ENCODE data around the gene OR13C8.
"Not testable (repeated sequence)": the region's sequence is repeated elsewhere in the genome, so short reads cannot be mapped to it uniquely, and the experiment has no call there.

OR13C8 gene, protein sequence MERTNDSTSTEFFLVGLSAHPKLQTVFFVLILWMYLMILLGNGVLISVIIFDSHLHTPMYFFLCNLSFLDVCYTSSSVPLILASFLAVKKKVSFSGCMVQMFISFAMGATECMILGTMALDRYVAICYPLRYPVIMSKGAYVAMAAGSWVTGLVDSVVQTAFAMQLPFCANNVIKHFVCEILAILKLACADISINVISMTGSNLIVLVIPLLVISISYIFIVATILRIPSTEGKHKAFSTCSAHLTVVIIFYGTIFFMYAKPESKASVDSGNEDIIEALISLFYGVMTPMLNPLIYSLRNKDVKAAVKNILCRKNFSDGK

DNA sequence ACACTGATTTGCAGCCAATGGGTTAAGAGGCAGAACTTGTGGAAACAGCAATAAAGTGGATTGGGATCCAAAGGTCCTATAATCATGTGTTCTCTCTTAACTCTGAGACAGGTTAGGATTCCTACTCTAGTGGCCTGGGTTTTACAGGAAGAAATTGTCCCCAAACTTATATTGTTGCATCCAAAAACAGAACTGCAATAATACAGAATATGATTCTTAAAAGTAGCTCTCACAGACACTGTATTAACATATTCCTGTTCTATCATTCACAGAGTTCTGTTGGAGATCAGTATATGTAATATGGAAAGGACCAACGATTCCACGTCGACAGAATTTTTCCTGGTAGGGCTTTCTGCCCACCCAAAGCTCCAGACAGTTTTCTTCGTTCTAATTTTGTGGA lies at the start of gene OR13C8:
TSS of gene OR13C8 (plus strand) at position 301 of the 400 bp plus-strand sequence. CDS start at position 301, 0 bp downstream.
- DNase-seq, result no peak

GRCh38 chr9:104520241-104520640 lies 48.7 kb upstream of the OR13C8 start:
- DNase-seq, result not testable (repeated sequence)

- no peak for DNase-seq
Observed at GRCh38 chr9:104527109-104527508, 41.9 kb upstream of the OR13C8 start, which contains the start of gene OR13C4. Gene OR13C4, minus strand, starts transcription at chr9:104527209. Its CDS starts 0 bp downstream, at chr9:104527209.

DNA sequence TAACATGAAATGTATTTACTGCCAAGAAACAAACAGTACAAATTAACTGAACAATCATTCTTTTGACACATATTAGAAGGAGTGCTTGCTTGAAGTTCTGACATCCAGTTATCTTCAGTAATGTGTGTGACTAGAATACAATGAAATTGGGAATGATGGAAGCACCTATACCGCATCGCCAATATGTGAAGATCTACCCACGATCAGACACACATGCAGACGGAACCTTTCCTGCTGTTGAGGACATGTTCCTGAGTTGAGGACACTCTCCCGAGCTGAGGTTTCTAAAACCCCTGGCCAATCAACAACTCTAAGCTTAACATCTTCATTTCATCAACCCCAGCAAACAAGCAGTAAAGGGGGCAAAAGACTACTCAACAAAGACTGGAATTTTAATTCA lies 32.2 kb upstream of the OR13C8 start, which contains the start of gene OR13C3:
TSS of gene OR13C3 (minus strand) at position 101 of the 400 bp plus-strand sequence. CDS start 133 bp downstream, outside the sequence.
- no peak for DNase-seq

DNA sequence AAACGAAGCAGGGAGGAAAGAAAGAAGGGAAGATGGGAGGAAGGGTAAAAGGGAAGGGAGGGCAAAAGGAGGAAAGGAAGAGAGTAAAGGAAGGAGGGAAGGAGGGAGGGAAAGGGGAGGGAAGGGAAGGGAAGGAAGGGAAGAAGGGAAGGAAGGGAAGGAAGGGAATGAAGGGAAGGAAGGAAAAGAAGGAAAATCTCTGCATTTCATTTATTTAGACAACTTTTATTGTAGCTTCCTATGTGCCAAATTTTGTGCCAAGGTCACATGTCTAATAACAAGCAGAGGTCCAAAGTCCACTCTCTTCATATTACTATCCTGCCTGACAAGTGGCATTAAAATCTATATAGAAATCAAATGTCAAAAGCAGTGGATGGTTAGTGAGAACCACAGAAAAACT lies 29.7 kb upstream of the OR13C8 start:
- DNase-seq, result no peak

- DNase-seq, result no peak
Observed at GRCh38 chr9:104544644-104545043, 24.3 kb upstream of the OR13C8 start.

DNA sequence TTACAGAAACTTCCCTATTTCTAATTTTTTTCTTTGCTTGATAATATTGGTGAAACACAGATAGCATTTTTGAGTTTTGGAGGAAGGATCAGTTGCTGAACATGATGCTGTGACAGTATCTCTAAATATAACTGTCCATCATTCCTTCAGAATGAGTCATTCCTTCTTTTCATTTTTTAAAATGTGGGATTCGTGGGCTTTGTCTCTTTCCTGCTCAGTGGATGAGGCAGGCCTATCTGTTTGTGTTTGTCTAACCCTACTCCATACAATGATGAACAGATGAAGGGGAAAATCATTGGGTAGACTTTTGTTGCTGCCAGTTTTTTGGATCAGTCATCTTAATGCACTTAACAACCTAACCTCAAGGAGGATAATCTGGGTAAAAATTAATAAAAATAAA lies 15.7 kb upstream of the OR13C8 start:
- no peak for DNase-seq

DNA sequence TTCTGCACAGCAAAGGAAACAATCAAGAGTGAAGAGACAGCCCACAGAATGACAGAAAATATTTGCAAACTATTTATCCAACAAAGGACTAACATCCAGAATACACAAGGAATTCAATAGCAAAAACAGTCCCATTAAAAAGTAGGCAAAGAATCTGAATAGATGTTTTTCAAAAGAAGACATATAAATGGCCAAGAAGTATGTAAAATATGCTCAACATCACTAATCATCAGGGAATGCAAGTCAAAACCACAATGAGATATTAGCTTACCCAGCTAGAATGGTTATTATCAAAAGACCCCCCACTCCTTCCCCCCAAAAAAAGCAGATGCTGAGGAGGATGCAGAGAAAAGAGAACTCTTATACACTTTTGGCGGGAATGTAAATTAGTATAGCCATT lies 13.4 kb upstream of the OR13C8 start:
- DNase-seq, result no peak

DNA sequence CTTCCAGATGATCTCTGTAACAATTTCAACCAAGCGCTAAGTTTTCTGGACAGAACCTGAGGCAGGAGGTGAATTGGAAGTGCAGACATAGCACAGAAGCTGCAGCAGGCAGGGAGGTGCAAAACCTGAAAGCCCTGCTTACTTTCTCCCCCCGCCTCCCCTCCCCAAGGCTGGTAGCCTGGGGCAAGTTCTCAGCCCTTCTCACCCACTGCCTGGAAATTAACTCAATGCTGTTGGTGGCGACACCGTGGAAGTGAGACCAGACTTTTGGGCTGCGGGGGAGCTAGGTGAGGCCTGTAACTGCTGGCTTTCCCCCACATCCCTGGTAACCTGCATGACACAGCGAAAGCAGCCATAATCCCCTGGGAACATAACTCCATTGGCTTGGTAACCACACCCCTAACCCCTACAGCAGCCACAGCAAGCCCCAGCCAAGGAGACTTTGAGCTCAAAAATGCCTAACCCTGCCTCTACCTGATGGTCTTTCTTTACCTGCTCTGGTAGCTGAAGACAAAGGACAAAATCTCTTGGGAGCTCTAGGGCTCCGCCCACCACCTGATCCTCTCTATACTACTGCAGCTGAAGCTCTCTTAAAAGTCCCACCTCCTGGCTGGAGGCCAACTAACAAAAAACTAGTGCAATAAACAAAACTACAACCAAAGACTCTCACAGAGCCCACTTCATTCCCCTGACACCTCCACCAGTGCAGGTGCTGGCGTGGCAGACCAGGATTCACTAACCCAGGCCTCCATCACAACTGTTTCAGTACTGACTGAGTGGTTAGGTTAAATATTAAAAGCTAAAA lies 11.9 kb upstream of the OR13C8 start:
- no peak for DNase-seq

DNA sequence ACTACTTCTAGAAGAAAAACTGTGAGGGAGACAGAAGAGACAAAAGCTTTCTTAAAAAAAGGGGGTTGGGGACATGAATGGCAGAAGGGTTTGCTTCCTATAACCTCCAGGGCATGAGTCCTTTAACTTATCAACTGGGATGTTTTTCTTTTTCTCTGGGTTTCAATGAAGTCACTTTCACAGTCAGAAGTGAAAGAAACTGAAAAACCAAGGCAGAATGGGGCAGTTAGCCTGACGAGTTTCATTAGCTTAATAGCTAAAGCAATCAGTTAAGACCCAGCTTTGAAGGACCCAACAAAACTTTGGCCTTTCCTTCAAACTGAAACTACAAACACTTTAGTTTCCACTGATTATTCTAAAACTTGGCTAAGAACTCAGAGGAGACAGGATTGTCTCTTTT lies 4.6 kb upstream of the OR13C8 start:
- no peak for DNase-seq

- DNase-seq, result no peak
Observed at GRCh38 chr9:104572612-104573011, 3.6 kb downstream of the OR13C8 start.

DNA sequence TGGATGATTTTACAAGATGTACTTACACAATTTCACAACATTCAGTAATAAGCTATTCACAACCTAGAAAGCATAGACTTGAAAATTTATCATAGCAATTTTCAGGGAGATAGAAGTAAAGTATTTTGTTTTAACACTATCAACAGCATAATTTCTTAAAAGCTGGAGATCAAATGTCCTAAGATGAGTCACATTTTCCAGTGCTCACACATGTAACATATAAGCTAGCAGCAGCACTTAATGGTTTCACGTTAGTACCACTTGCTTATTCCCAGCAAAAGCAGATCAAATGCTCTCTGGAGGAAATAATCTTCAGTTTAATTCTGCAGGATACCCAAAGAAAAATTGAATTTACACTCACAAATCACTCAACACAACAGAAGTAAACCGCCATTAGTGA lies 6.5 kb downstream of the OR13C8 start:
- no peak for DNase-seq

DNA sequence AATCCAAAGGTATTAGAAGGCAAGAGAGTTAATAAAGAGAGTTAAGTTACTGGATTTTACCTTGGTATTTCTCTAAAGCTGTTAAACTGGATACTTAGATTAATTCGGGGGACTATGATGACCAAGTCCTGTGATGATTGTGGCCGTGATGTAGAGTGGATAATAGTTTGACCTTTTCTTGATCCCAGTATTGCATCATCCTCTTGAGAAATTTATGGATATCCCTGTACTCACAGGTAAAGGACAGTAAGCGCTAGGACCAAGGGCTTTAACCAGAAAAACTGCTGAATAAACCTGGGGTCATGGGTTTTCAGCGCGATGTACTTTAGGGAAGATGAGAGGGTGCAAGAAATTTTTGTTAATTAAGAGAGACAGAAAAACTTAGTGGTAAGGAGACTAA lies 8.3 kb downstream of the OR13C8 start:
- DNase-seq, result no peak

DNA sequence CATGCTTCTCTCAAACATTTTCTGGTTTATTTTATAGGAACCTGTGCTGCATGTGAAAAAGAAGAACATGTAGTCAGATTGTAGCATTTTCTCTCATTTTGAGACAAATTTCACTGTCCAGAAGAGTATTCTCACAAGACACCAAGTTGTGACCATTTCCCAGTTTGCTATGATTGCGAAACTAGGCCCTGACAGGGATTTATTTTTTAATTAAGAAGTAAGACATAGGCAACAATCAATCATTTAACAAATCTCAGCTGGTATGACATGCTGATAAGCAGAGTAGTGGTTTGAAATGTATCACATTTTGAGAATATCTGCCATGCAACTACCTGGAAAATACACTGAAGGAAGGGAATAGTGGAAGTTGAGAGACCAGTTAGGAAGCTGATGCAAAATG lies 11.6 kb downstream of the OR13C8 start:
- no peak for DNase-seq

GRCh38 chr9:104586496-104587180 lies 17.7 kb downstream of the OR13C8 start:
- DNase-seq, result no peak

- no peak for DNase-seq
Observed at GRCh38 chr9:104589626-104590025, 20.7 kb downstream of the OR13C8 start.

- DNase-seq, result not testable (repeated sequence)
Observed at GRCh38 chr9:104598749-104599148, 29.8 kb downstream of the OR13C8 start.

DNA sequence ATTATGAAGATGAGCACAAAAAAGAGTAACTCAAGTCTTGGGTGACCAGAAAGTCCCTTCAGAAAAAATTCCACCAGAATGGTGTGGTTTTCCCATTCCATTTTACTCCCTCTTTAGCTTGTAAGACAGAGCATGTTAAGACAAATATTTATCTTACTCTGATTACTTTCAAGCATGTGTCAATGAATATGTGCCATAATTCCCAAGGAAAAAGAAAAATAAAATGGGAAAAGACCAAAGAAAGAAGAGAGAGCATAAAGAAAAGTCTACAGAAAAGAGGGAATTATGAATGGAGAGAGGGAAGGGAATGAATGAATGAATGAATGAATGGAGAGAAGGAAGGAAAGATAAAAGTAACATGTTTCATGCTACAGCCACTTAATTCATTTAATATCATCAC lies 30.3 kb downstream of the OR13C8 start, which contains the start of gene OR13C5:
TSS of gene OR13C5 (minus strand) at position 101 of the 400 bp plus-strand sequence. CDS start at position 101, 0 bp downstream.
- not testable (repeated sequence) for DNase-seq

- no peak for DNase-seq
Observed at GRCh38 chr9:104604801-104605200, 35.8 kb downstream of the OR13C8 start.

DNA sequence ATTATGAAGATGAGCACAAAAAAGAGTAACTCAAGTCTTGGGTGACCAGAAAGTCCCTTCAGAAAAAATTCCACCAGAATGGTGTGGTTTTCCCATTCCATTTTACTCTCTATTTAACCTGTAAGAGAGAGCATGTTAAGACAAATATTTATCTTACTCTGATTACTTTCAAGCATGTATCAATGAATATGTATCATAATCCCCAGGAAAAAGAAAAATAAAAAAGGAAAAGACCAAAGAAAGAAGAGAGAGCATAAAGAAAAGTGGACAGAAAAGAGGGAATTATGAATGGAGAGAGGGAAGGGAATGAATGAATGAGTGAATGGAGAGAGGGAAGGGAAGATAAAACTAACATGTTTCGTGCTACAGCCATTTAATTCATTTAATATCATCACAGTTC lies 36.6 kb downstream of the OR13C8 start, which contains the start of gene OR13C2:
TSS of gene OR13C2 (minus strand) at position 101 of the 400 bp plus-strand sequence. CDS start at position 101, 0 bp downstream.
- DNase-seq, result not testable (repeated sequence)

- DNase-seq, result no peak
Observed at GRCh38 chr9:104606152-104606551, 37.2 kb downstream of the OR13C8 start.

DNA sequence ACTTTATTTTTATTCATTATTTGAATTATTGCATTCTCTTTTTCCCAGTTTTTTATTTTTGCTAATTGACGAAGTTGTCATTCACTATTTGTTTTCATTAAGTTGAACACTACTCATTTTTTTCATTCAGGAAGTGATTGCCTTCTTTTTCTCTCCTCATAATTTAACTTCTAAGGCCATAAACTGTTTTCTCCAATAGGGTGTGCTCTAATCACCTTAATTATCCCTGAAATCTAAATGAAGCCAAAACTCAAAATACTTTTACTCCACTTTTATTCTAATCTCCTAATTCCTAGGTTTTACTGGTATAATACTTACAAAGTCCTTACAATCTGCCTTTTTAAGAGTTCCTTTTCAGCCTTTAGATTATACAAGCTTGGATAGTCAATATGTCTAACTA lies 39.4 kb downstream of the OR13C8 start:
- no peak for DNase-seq

DNA sequence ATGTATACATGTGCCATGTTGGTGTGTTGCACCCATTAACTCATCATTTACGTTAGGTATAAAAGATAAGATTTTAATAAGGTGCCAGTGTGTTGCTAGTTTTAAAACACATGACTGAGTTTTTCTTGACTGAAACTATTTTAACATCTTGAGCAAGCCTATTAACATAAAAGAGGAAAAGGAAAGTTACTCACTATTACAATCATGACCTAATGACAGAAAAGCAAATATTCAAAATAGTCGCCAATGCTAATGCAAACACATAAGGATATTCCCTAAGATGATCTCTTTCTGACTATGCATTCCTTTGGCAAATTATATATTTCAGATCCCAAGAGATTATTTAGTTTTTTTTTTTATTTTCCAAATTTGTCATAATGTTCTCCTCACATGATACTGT lies 42.2 kb downstream of the OR13C8 start:
- DNase-seq, result no peak
